Uterus (tissue), 2 donors: Measurements from ENCODE around the gene ARHGAP10.

Experiments
- POLR2A ChIP-seq, 2 donors: fragments of 450-650 bp; IDR thresholded peaks; one replicate each; pipeline ENCODE4 v1.6.1; 2016; ENCODE audit warnings: antibody characterized with exemption in 2 of 2, mild to moderate bottlenecking in 1 of 2, moderate library complexity in 1 of 2
- TF ChIP-seq, protein P1 (sequence below), 4 experiments: fragments of 200-600 bp in 2 of 4; fragments of 450-650 bp in 2 of 4; sonication (generic) in 2 of 4; IDR thresholded peaks; one replicate each; pipeline ENCODE4 v1.5.1; 2016 to 2019; ENCODE audit warnings: antibody characterized with exemption in 4 of 4, mild to moderate bottlenecking in 2 of 4, moderate library complexity in 1 of 4

DNA sequence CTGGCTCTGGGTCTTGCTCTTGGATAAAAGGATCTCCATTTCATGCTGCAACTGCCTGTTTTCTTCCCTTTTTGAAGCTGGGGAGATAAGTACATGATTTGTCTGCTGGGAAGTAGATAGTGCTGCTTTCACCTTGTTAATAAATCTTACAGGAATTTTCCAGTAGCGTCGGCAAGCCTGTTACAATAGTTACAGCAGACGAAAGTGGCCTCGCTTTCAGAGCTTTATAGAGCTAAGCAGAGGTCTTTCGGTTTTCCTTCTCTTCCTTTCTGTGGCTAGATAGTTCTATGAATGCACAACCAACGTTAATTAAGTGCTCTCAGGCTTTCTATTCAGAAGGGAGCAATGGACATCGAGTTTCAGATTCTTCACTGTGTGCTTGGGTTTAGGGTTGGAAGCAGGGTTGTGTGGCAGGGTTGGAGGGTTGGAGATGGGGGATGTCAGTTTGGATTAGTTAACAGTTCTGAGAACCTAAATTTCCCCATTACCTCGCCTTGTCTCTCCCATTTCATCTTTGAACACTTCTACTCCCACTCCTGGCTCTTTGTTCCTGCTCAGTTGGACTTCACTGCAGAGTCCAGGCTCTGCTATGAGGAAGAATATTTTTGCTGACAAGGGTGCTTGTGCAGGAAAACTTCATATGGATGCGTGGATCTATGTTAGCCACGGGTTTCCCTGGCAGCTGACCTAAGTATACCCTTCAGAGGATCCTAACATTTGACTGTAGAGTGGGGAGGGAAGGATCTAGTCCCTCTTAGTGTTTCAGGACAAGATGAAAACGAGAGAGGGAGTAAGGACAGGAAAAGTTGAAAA lies 237.9 kb downstream of the ARHGAP10 start:
- no peak for TF ChIP-seq POLR2A (IDR thresholded peaks at IDR 0.05)
- TF ChIP-seq, protein P1, sequence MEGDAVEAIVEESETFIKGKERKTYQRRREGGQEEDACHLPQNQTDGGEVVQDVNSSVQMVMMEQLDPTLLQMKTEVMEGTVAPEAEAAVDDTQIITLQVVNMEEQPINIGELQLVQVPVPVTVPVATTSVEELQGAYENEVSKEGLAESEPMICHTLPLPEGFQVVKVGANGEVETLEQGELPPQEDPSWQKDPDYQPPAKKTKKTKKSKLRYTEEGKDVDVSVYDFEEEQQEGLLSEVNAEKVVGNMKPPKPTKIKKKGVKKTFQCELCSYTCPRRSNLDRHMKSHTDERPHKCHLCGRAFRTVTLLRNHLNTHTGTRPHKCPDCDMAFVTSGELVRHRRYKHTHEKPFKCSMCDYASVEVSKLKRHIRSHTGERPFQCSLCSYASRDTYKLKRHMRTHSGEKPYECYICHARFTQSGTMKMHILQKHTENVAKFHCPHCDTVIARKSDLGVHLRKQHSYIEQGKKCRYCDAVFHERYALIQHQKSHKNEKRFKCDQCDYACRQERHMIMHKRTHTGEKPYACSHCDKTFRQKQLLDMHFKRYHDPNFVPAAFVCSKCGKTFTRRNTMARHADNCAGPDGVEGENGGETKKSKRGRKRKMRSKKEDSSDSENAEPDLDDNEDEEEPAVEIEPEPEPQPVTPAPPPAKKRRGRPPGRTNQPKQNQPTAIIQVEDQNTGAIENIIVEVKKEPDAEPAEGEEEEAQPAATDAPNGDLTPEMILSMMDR (IDR thresholded peaks at IDR 0.05), result no peak
